ENCODE measurements around the gene YKT6. TPM values are rescaled to one million over a fixed set of nuclear protein-coding genes. Genes with fewer than 3 reads are reported as not detected.

Gene YKT6
- total and polyA plus RNA-seq, 2 donors (not counting 3 experiments of a cell fraction or from before 2014, with no cell fraction given): 117 to 120 TPM

DNA sequence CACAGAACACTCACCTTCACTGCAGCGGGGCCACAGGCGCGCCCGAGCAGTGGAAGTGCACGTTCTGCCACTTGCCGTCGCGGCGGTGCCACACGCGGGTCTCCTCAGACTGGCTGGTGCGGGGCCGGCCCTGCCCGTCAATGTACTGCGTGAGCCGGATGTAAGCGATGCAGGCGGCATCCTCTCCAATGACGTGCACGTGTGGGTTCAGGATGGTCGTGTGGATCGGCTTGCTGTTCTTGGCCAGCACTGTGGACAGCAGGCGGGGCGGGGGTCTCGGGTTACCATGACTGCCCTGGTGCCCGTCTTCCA, 19.2 kb downstream of the YKT6 start:
- FAIRE-seq (no peak), DNase-seq (ENCODE audit: low read depth, low spot score) (no peak)
- no peak overlapping the region for H3K4me2 ChIP-seq (ENCODE audit: insufficient read depth, low read length)
- no peaks in the 10 kb centered on the region for H3K36me3 ChIP-seq (ENCODE audit: control insufficient read depth in 2 of 2, extremely low read depth in 1 of 2, insufficient read depth in 2 of 2, low read length in 2 of 2)
- H3K9ac ChIP-seq (replicated peaks; ENCODE audit: extremely low read depth, insufficient read depth, low read length): no peak overlapping the region
- H3K79me2 ChIP-seq (ENCODE audit: control insufficient read depth, insufficient read depth, low read length): no peaks in the 10 kb centered on the region
- no peaks in the 10 kb centered on the region for H3K4me1 ChIP-seq (ENCODE audit: control insufficient read depth, extremely low read depth, insufficient read depth, low read length)
- TF ChIP-seq, protein P1, sequence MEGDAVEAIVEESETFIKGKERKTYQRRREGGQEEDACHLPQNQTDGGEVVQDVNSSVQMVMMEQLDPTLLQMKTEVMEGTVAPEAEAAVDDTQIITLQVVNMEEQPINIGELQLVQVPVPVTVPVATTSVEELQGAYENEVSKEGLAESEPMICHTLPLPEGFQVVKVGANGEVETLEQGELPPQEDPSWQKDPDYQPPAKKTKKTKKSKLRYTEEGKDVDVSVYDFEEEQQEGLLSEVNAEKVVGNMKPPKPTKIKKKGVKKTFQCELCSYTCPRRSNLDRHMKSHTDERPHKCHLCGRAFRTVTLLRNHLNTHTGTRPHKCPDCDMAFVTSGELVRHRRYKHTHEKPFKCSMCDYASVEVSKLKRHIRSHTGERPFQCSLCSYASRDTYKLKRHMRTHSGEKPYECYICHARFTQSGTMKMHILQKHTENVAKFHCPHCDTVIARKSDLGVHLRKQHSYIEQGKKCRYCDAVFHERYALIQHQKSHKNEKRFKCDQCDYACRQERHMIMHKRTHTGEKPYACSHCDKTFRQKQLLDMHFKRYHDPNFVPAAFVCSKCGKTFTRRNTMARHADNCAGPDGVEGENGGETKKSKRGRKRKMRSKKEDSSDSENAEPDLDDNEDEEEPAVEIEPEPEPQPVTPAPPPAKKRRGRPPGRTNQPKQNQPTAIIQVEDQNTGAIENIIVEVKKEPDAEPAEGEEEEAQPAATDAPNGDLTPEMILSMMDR (IDR thresholded peaks at IDR 0.05; ENCODE audit: extremely low read depth in 1 of 2, insufficient read depth in 1 of 2, low read depth in 1 of 2, low read length in 2 of 2): no peak
- TF ChIP-seq FOS (IDR thresholded peaks at IDR 0.05; ENCODE audit: borderline replicate concordance, insufficient read depth, low read length) (no peak), POLR2AphosphoS5 (IDR thresholded peaks at IDR 0.05; ENCODE audit: insufficient read depth, low read depth, low read length) (no peak), POLR2A (IDR thresholded peaks at IDR 0.05; ENCODE audit: low read depth, low read length) (no peak), JUN (IDR thresholded peaks at IDR 0.05; ENCODE audit: borderline replicate concordance, insufficient read depth, insufficient read length, low read depth) (no peak), GATA2 (IDR thresholded peaks at IDR 0.05; ENCODE audit: insufficient read depth, insufficient read length, low read depth, low read length) (no peak), EZH2 (IDR thresholded peaks at IDR 0.05; ENCODE audit: borderline replicate concordance, low read depth, low read length, severe bottlenecking) (no peak), MAX (IDR thresholded peaks at IDR 0.05; ENCODE audit: insufficient read depth, insufficient read length) (no peak), MYC (IDR thresholded peaks at IDR 0.05; ENCODE audit: low read depth, low read length) (no peak)
- intact Hi-C loops (cut with micrococcal nuclease): no loop called here
- no peak overlapping the region for H3K27ac ChIP-seq (ENCODE audit: insufficient read depth, low read depth, low read length)
- H3K9me3 ChIP-seq (replicated peaks; ENCODE audit: control insufficient read depth, insufficient read depth, low read length): no peaks in the 10 kb centered on the region
- no peak overlapping the region for H2AFZ ChIP-seq (ENCODE audit: low read depth, low read length)
- dilution Hi-C loops (cut with MboI; ENCODE audit: extremely low pct_ligation_motif_present, low sequenced_read_pairs): no loop called here
- no TSS peak for BruUV-seq (replicated peaks)
- no peaks in the 10 kb centered on the region for H3K9me1 ChIP-seq (replicated peaks; ENCODE audit: control insufficient read depth, extremely low read depth, insufficient read depth, low read length)
- ChIA-PET CTCF (no interaction called here), POLR2A (no interaction called here)
- no peaks in the 10 kb centered on the region for H3K27me3 ChIP-seq (ENCODE audit: control insufficient read depth in 2 of 2, insufficient read depth in 2 of 2, low read length in 2 of 2)
- no peak overlapping the region for H3K4me3 ChIP-seq (replicated peaks in 1 of 3; ENCODE audit: insufficient read depth in 1 of 3, low read depth in 1 of 3, low read length in 3 of 3)
- H4K20me1 ChIP-seq (replicated peaks; ENCODE audit: control insufficient read depth, extremely low read depth, insufficient read depth, low read length): no peaks in the 10 kb centered on the region

All from endothelial cell of umbilical vein (primary cell).